GM12891 (cell line): ENCODE data around the gene IMPACT.
A peak's percentile ranks its signal among the peaks of the same experiment; 100 is the strongest.

ENCODE experiments used
- DNase-seq: peaks from one replicate; pipeline ENCODE4 v3.0.0; 2011; ENCODE audit warnings: low spot score; ENCODE audit not compliant: insufficient read length
- FAIRE-seq: peaks from 2 replicates; lab custom pipeline; 2011; peaks lifted over from hg19 to GRCh38; lab: Jason Lieb, UNC
- PAX5 ChIP-seq: IDR thresholded peaks from 2 replicates; pipeline ENCODE4 v1.6.1; 2011; ENCODE audit warnings: low read length, moderate library complexity, mild to moderate bottlenecking; ENCODE audit not compliant: insufficient read depth, severe bottlenecking
- POLR2A ChIP-seq: IDR thresholded peaks from 2 replicates; pipeline ENCODE4 v1.6.1; 2011; ENCODE audit warnings: low read depth, low read length, control low read depth
- POLR2AphosphoS5 ChIP-seq: IDR thresholded peaks from 2 replicates; pipeline ENCODE4 v1.6.1; 2011; ENCODE audit warnings: low read depth, low read length, control low read depth
- POU2F2 ChIP-seq: IDR thresholded peaks from 2 replicates; pipeline ENCODE4 v1.6.1; 2011; ENCODE audit warnings: low read depth, mild to moderate bottlenecking, control low read depth, low read length, moderate library complexity
- SPI1 ChIP-seq: IDR thresholded peaks from 2 replicates; pipeline ENCODE4 v1.6.1; 2011; ENCODE audit warnings: low read depth, low read length, control low read depth
- TAF1 ChIP-seq: IDR thresholded peaks from 2 replicates; pipeline ENCODE4 v1.6.1; 2011; ENCODE audit warnings: low read depth, low read length, control low read depth

IMPACT gene

GRCh38 chr18:24456549-24456948, 30.1 kb downstream of the IMPACT start:
- FAIRE-seq (peak; percentile 40), DNase-seq (no peak)
- TF ChIP-seq POLR2AphosphoS5, result no peak
- TF ChIP-seq TAF1, result no peak
- TF ChIP-seq PAX5, result no peak

GRCh38 chr18:24459772-24460171, 33.3 kb downstream of the IMPACT start:
- TF ChIP-seq POLR2A, result no peak
- no peak for TF ChIP-seq PAX5
- no peak for DNase-seq
- FAIRE-seq, result no peak

- no peak for FAIRE-seq
- TF ChIP-seq PAX5 (no peak), POLR2A (no peak), POU2F2 (no peak), POLR2AphosphoS5 (no peak), TAF1 (no peak), SPI1 (no peak)
- no peak for DNase-seq
Measured at GRCh38 chr18:24460388-24460787, 33.9 kb downstream of the IMPACT start, which contains the start of gene HRH4. TSS of gene HRH4 (plus strand) at chr18:24460637. CDS start at chr18:24460729, 92 bp downstream.

- no peak for FAIRE-seq
- no peak for DNase-seq
- TF ChIP-seq SPI1 (no peak), TAF1 (no peak), POU2F2 (no peak), PAX5 (no peak), POLR2A (no peak), POLR2AphosphoS5 (no peak)
Measured at GRCh38 chr18:24461996-24462395, 35.5 kb downstream of the IMPACT start.

GRCh38 chr18:24462838-24463775, 36.6 kb downstream of the IMPACT start:
- FAIRE-seq, result no peak
- no peak for DNase-seq
- TF ChIP-seq TAF1 (no peak), PAX5 (no peak), POLR2A (no peak)

- no peak for TF ChIP-seq TAF1
- TF ChIP-seq SPI1, result no peak
- TF ChIP-seq POU2F2, result no peak
- TF ChIP-seq POLR2AphosphoS5, result no peak
- no peak for TF ChIP-seq PAX5
- no peak for TF ChIP-seq POLR2A
- FAIRE-seq (no peak), DNase-seq (no peak)
Measured at GRCh38 chr18:24465486-24465885, 39.0 kb downstream of the IMPACT start.

GRCh38 chr18:24466771-24467170, 40.3 kb downstream of the IMPACT start:
- FAIRE-seq (no peak), DNase-seq (no peak)
- TF ChIP-seq PAX5 (no peak), TAF1 (no peak), POLR2AphosphoS5 (no peak)

- no peak for TF ChIP-seq POLR2A
- TF ChIP-seq TAF1, result no peak
- TF ChIP-seq SPI1, result no peak
- TF ChIP-seq POLR2AphosphoS5, result no peak
- TF ChIP-seq POU2F2, result no peak
- TF ChIP-seq PAX5, result no peak
- FAIRE-seq (no peak), DNase-seq (no peak)
Measured at GRCh38 chr18:24470022-24470618, 43.6 kb downstream of the IMPACT start.

- DNase-seq, result no peak
- TF ChIP-seq POLR2AphosphoS5, result no peak
- no peak for TF ChIP-seq SPI1
- TF ChIP-seq TAF1, result no peak
- no peak for TF ChIP-seq PAX5
- no peak for TF ChIP-seq POLR2A
- TF ChIP-seq POU2F2, result no peak
- no peak for FAIRE-seq
Measured at GRCh38 chr18:24470805-24471204, 44.3 kb downstream of the IMPACT start.

GRCh38 chr18:24472591-24472990, 46.1 kb downstream of the IMPACT start:
- FAIRE-seq (no peak), DNase-seq (no peak)
- TF ChIP-seq POLR2A, result no peak
- TF ChIP-seq SPI1, result no peak
- no peak for TF ChIP-seq POU2F2
- no peak for TF ChIP-seq PAX5
- TF ChIP-seq POLR2AphosphoS5, result no peak
- TF ChIP-seq TAF1, result no peak
